Measurements from ENCODE around the gene MSI2.

MSI2 gene

DNA sequence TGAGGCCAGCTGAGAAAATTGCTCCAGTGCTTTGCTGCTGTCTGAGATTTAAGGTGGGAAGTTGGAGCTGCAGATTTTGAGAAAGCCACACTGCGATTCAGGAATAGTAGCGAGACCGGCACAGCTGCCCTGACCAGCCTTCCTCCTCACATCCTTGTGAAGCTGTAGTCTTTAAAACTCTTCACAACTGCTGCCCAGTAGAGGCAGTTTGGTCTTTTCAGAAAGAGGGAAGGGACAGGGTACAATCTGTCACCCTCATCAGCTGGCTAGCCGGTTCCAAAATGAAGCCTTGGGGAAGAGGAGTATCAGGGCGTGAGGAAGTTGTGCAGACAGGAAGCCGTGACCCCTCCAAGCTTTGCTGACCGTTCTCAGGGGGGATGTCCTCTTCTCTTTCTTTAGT is 195.3 kb downstream of the MSI2 start:
- TF ChIP-seq ZNF274 (IDR thresholded peaks at IDR 0.05; ENCODE audit: low read depth, low read length): no peak
- no peak for TF ChIP-seq YY1 (IDR thresholded peaks at IDR 0.05; ENCODE audit: insufficient read depth, insufficient read length)
- no peak for TF ChIP-seq SUZ12 (IDR thresholded peaks at IDR 0.05; ENCODE audit: extremely low read depth, insufficient read depth, insufficient read length)
- Histone ChIP-seq H3K9me3 (ENCODE audit: insufficient read depth, low read length) (no peaks in the 10 kb centered on the region), H3K4me1 (ENCODE audit: insufficient read depth, insufficient read length) (no peaks in the 10 kb centered on the region), H3K36me3 (ENCODE audit: insufficient read depth, insufficient read length, low read length) (peaks cover 11% of the 10 kb centered on the region), H3K9ac (ENCODE audit: insufficient read length, low read depth) (no peak overlapping the region), H3K27me3 (ENCODE audit: insufficient read depth, insufficient read length) (no peaks in the 10 kb centered on the region), H3K4me3 (ENCODE audit: insufficient read length, low read depth) (no peak overlapping the region)
- no peak for DNase-seq (ENCODE audit: low read depth, low spot score)

DNA sequence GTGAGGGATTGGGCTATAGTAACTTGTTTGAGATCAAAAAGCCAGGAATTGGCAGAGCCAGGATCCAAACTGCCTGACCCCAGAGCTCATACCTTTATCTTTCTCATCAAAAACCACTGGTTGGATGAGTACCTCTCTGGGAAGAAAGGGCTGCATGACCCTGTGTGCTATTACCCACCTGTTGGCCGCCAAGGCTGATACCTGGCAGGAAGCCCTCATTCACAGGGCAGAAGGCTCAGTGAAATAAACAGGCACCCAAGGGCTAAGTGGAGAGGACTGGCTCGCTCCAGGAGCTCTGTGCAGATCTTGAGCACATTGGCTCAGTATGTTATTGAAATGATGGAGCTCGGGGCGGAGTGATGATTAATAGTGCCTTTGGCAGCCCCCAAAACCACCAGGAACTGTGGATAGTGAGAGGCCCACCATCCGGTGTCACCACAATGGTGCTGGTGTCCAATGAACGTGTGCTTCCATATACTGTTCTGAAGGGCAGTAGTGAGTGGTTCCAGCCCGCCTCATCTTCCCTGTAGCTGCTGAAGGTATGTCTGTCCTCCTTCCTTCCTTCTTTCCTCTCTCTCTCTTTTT is 197.6 kb downstream of the MSI2 start:
- H3K4me3 ChIP-seq (ENCODE audit: insufficient read length, low read depth): no peak overlapping the region
- H3K27me3 ChIP-seq (ENCODE audit: insufficient read depth, insufficient read length): no peaks in the 10 kb centered on the region
- no peaks in the 10 kb centered on the region for H3K9me3 ChIP-seq (ENCODE audit: insufficient read depth, low read length)
- H3K4me1 ChIP-seq (ENCODE audit: insufficient read depth, insufficient read length): no peaks in the 10 kb centered on the region
- DNase-seq (ENCODE audit: low read depth, low spot score): no peak
- H3K36me3 ChIP-seq (ENCODE audit: insufficient read depth, insufficient read length, low read length): peaks cover 11% of the 10 kb centered on the region
- H3K9ac ChIP-seq (ENCODE audit: insufficient read length, low read depth): no peak overlapping the region
- no peak for TF ChIP-seq SUZ12 (IDR thresholded peaks at IDR 0.05; ENCODE audit: extremely low read depth, insufficient read depth, insufficient read length)
- no peak for TF ChIP-seq YY1 (IDR thresholded peaks at IDR 0.05; ENCODE audit: insufficient read depth, insufficient read length)
- no peak for TF ChIP-seq ZNF274 (IDR thresholded peaks at IDR 0.05; ENCODE audit: low read depth, low read length)

DNA sequence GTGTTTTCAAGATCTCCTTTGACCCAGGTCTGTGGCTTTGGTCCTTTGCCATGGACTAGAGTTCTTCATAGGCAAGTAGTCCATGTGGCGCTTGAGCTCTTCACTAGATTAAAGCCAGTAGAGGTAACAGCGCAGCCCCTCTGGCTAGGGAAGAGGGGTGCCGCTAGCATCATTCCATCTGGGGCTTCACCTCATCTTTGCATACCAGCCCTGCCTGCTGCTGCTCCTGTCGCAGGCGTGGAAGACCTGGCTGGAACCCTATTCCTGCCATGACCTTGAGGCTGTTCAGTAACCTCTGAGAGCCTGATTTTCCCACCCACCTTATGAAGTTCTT is 198.4 kb downstream of the MSI2 start:
- peaks cover 11% of the 10 kb centered on the region for H3K36me3 ChIP-seq (ENCODE audit: insufficient read depth, insufficient read length, low read length)
- H3K4me1 ChIP-seq (ENCODE audit: insufficient read depth, insufficient read length): no peaks in the 10 kb centered on the region
- no peak overlapping the region for H3K9ac ChIP-seq (ENCODE audit: insufficient read length, low read depth)
- TF ChIP-seq YY1 (IDR thresholded peaks at IDR 0.05; ENCODE audit: insufficient read depth, insufficient read length) (no peak), SUZ12 (IDR thresholded peaks at IDR 0.05; ENCODE audit: extremely low read depth, insufficient read depth, insufficient read length) (no peak), ZNF274 (IDR thresholded peaks at IDR 0.05; ENCODE audit: low read depth, low read length) (no peak)
- H3K4me3 ChIP-seq (ENCODE audit: insufficient read length, low read depth): no peak overlapping the region
- no peak for DNase-seq (ENCODE audit: low read depth, low spot score)
- no peaks in the 10 kb centered on the region for H3K27me3 ChIP-seq (ENCODE audit: insufficient read depth, insufficient read length)
- no peaks in the 10 kb centered on the region for H3K9me3 ChIP-seq (ENCODE audit: insufficient read depth, low read length)

DNA sequence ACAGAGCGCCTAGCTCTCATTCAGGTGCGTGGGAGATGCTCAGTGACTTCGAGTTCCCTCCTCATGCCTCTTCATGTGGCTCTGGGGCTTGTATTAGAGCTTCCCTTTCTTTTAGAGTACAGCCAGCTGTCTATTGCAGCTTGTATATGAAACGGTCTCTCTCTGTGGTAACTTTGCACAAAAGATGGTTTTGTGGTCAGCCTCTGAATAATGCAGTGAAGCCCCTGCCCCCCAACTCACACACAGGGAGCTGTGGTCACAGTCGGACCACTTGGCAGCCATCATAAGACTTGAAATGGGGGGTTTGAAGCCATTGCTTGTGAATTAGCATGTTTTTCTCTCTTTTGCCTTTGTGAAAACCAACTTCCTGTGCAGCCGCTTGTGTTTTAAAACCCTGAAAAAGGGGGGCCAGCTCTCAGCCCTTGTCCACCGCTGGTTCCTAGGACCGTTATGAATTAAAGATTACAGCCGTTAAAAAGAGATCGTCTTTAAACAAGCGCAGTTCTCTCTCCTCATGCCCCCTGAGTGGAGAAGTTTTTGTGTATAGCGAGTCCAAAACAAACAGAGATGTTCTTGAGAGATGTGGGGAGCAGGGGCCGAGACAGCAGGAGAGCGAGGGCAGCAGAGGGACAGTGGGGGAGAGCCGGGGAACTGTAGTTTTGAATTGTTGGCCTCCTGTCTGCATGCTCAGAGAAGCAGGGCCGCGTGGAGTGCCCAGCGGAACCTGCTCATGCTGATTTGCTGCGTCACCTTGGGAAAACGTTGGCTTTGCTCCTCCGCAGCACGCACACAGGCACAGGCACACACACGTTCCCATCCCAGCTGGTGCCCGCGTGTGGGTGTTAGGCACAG is 199.0 kb downstream of the MSI2 start:
- DNase-seq (ENCODE audit: low read depth, low spot score): no peak
- Histone ChIP-seq H3K27me3 (ENCODE audit: insufficient read depth, insufficient read length) (no peaks in the 10 kb centered on the region), H3K36me3 (ENCODE audit: insufficient read depth, insufficient read length, low read length) (peaks cover 11% of the 10 kb centered on the region), H3K4me1 (ENCODE audit: insufficient read depth, insufficient read length) (no peaks in the 10 kb centered on the region), H3K9ac (ENCODE audit: insufficient read length, low read depth) (no peak overlapping the region), H3K4me3 (ENCODE audit: insufficient read length, low read depth) (no peak overlapping the region), H3K9me3 (ENCODE audit: insufficient read depth, low read length) (no peaks in the 10 kb centered on the region)
- TF ChIP-seq YY1 (IDR thresholded peaks at IDR 0.05; ENCODE audit: insufficient read depth, insufficient read length) (no peak), ZNF274 (IDR thresholded peaks at IDR 0.05; ENCODE audit: low read depth, low read length) (no peak), SUZ12 (IDR thresholded peaks at IDR 0.05; ENCODE audit: extremely low read depth, insufficient read depth, insufficient read length) (no peak)

DNA sequence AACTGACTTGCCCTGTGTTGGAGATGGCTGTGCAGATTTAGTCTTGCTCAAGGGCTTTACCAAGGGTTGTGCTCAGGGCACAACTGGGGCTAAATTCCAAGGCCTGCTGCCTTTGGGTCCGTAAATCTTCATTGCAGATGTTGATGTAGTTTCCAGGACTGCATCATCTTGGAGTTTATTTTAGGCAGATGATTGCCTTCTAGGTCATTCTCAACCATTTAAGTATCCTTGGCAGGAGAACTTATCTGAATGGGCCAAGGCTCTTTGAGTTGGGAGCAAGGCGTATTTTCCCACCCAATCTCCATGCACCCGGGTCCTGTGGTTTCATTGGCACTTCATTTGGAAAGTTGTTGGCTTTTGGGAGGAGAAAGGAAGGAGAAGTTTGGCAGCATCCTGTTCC is 200.3 kb downstream of the MSI2 start:
- DNase-seq (ENCODE audit: low read depth, low spot score): no peak
- no peaks in the 10 kb centered on the region for H3K27me3 ChIP-seq (ENCODE audit: insufficient read depth, insufficient read length)
- H3K4me1 ChIP-seq (ENCODE audit: insufficient read depth, insufficient read length): no peaks in the 10 kb centered on the region
- peaks cover 6% of the 10 kb centered on the region for H3K36me3 ChIP-seq (ENCODE audit: insufficient read depth, insufficient read length, low read length)
- H3K9ac ChIP-seq (ENCODE audit: insufficient read length, low read depth): no peak overlapping the region
- no peaks in the 10 kb centered on the region for H3K9me3 ChIP-seq (ENCODE audit: insufficient read depth, low read length)
- no peak overlapping the region for H3K4me3 ChIP-seq (ENCODE audit: insufficient read length, low read depth)
- TF ChIP-seq SUZ12 (IDR thresholded peaks at IDR 0.05; ENCODE audit: extremely low read depth, insufficient read depth, insufficient read length) (no peak), YY1 (IDR thresholded peaks at IDR 0.05; ENCODE audit: insufficient read depth, insufficient read length) (no peak), ZNF274 (IDR thresholded peaks at IDR 0.05; ENCODE audit: low read depth, low read length) (no peak)

DNA sequence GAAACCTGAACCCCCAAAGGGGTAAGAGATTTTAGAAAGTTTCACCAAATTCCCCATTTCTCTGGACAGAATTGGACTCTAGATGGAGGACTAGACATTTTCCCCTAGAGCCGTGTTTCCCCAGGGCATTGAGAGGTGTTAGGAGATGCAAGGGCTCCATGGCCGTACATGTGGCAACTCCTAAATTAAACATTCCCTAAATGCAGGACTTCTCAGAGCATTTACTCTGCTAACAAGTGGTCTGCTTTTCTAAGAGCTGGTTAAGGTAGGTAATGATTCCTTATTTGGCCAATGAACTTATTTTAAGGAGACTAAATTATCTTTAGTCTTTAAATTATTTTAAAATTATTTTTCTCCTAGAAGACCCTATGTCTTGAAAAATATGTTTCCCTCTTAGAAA is 200.9 kb downstream of the MSI2 start:
- Histone ChIP-seq H3K27me3 (ENCODE audit: insufficient read depth, insufficient read length) (no peaks in the 10 kb centered on the region), H3K9ac (ENCODE audit: insufficient read length, low read depth) (no peak overlapping the region), H3K36me3 (ENCODE audit: insufficient read depth, insufficient read length, low read length) (peaks cover 3% of the 10 kb centered on the region), H3K9me3 (ENCODE audit: insufficient read depth, low read length) (no peaks in the 10 kb centered on the region), H3K4me3 (ENCODE audit: insufficient read length, low read depth) (no peak overlapping the region), H3K4me1 (ENCODE audit: insufficient read depth, insufficient read length) (no peaks in the 10 kb centered on the region)
- DNase-seq (ENCODE audit: low read depth, low spot score): no peak
- TF ChIP-seq YY1 (IDR thresholded peaks at IDR 0.05; ENCODE audit: insufficient read depth, insufficient read length) (no peak), SUZ12 (IDR thresholded peaks at IDR 0.05; ENCODE audit: extremely low read depth, insufficient read depth, insufficient read length) (no peak), ZNF274 (IDR thresholded peaks at IDR 0.05; ENCODE audit: low read depth, low read length) (no peak)

DNA sequence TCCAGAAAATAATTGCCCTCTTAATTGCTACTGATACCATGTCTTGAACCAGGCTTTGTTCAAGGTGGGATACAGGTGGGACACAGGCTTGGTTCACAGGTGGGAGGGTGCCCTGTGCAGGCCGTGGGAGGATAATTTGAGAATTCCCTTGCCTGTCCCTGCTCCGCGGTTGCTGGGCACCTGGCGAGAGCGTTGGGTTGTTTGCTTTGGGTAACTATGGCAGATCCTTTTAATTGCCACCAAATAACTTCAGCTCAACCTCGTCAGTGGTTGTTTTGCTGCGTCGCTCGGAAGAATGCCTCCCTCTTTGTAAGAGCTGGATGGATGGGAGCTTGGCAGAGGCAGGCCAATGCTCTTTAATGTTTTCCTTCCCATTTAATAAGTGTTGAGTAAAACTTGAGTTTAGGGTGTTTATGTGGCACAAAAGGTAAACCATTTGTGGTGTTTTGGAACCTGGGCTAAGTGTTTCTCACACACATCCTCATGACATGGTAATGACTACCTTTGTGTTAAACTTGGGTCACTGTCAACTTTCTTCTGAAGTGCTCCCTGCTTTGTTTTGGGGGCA is 202.5 kb downstream of the MSI2 start:
- Histone ChIP-seq H3K9ac (ENCODE audit: insufficient read length, low read depth) (no peak overlapping the region), H3K4me1 (ENCODE audit: insufficient read depth, insufficient read length) (peaks cover 7% of the 10 kb centered on the region), H3K4me3 (ENCODE audit: insufficient read length, low read depth) (no peak overlapping the region), H3K9me3 (ENCODE audit: insufficient read depth, low read length) (no peaks in the 10 kb centered on the region), H3K36me3 (ENCODE audit: insufficient read depth, insufficient read length, low read length) (peaks cover 3% of the 10 kb centered on the region), H3K27me3 (ENCODE audit: insufficient read depth, insufficient read length) (no peaks in the 10 kb centered on the region)
- DNase-seq (ENCODE audit: low read depth, low spot score): no peak
- TF ChIP-seq ZNF274 (IDR thresholded peaks at IDR 0.05; ENCODE audit: low read depth, low read length) (no peak), SUZ12 (IDR thresholded peaks at IDR 0.05; ENCODE audit: extremely low read depth, insufficient read depth, insufficient read length) (no peak), YY1 (IDR thresholded peaks at IDR 0.05; ENCODE audit: insufficient read depth, insufficient read length) (no peak)
